Muscle layer of duodenum (tissue), 2 donors: ENCODE results near the gene CLECL1.
"Not testable (repeated sequence)": the region's sequence is repeated elsewhere in the genome, so short reads cannot be mapped to it uniquely, and the experiment has no call there.

ENCODE experiments used
- H3K27ac ChIP-seq: one replicate; pipeline ENCODE4 v1.7.0; 2013; ENCODE audit warnings: mild to moderate bottlenecking, low read length
- H3K27me3 ChIP-seq: one replicate; pipeline ENCODE4 v1.7.0; 2013; ENCODE audit warnings: low read depth, mild to moderate bottlenecking, control low read depth, low read length
- H3K36me3 ChIP-seq, 2 donors: one replicate each; pipeline ENCODE4 v1.7.0; 2013; ENCODE audit warnings: low read length in 2 of 2, control low read depth in 1 of 2, mild to moderate bottlenecking in 1 of 2; ENCODE audit not compliant: insufficient read depth in 2 of 2, control insufficient read depth in 1 of 2
- H3K4me1 ChIP-seq, 2 donors: one replicate each; pipeline ENCODE4 v1.7.0; 2013; ENCODE audit warnings: low read length in 2 of 2, mild to moderate bottlenecking in 2 of 2, control low read depth in 1 of 2, moderate library complexity in 1 of 2; ENCODE audit not compliant: insufficient read depth in 2 of 2, control insufficient read depth in 1 of 2
- H3K4me3 ChIP-seq, 2 donors: one replicate each; pipeline ENCODE4 v1.7.0; 2013; ENCODE audit warnings: low read length in 2 of 2, low read depth in 1 of 2, mild to moderate bottlenecking in 1 of 2
- H3K9me3 ChIP-seq, 2 donors: one replicate each; pipeline ENCODE4 v1.7.0; 2013; ENCODE audit warnings: low read length in 2 of 2, control low read depth in 1 of 2, mild to moderate bottlenecking in 1 of 2; ENCODE audit not compliant: control insufficient read depth in 1 of 2
- donor health status: healthy.

CLECL1 gene

GRCh38 chr12:9717070-9717925, 15.6 kb downstream of the CLECL1 start:
- Histone ChIP-seq H3K36me3 (no peaks in the 10 kb centered on the region), H3K4me3 (no peak overlapping the region), H3K9me3 (no peaks in the 10 kb centered on the region), H3K4me1 (no peaks in the 10 kb centered on the region), H3K27ac (no peak overlapping the region), H3K27me3 (no peaks in the 10 kb centered on the region)

GRCh38 chr12:9713032-9713558, 19.8 kb downstream of the CLECL1 start:
- not testable (repeated sequence) for H3K4me1 ChIP-seq, H3K36me3 ChIP-seq, H3K27me3 ChIP-seq, H3K9me3 ChIP-seq, H3K27ac ChIP-seq, H3K4me3 ChIP-seq

GRCh38 chr12:9711664-9712063, 21.2 kb downstream of the CLECL1 start:
- Histone ChIP-seq H3K27ac (no peak overlapping the region), H3K36me3 (no peaks in the 10 kb centered on the region), H3K4me1 (no peaks in the 10 kb centered on the region), H3K4me3 (no peak overlapping the region), H3K27me3 (no peaks in the 10 kb centered on the region), H3K9me3 (no peaks in the 10 kb centered on the region)

DNA sequence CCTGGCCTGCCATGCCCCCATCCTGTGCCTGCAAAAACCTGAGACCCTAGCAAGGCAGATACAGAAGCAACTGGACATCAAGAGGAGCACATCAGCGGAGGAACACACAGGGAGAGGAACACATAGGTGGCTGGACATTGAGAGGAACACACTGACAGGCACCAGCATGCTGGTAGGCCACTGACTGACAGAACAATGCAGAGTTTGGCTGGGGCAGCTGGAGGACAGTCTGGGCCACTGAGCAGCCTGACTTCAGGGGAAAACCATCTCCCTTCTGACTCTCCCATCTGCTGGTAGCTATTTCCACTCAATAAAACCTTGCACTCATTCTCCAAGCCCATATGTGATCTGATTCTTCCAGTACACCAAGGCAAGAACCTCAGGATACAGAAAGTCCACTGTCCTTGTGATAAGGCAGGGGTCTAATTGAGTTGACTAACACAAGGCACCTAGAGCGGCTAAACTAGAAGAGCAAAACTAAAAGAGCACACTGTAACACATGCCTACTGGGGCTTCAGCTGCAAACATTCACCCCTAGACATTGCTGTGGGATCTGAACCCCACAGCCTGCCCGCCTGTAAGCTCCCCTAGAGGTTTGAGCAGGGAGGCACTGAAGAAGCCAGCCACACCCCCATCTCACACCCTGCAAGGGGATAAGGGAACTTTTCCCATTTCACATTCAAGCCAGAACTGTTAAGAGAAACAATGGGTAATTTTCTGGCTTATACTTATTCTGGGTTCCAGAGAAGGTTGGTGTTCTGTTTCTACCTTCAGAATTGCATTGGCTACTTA, 22.1 kb downstream of the CLECL1 start:
- Histone ChIP-seq H3K27me3 (no peaks in the 10 kb centered on the region), H3K4me1 (no peaks in the 10 kb centered on the region), H3K27ac (no peak overlapping the region), H3K36me3 (no peaks in the 10 kb centered on the region), H3K4me3 (no peak overlapping the region), H3K9me3 (no peaks in the 10 kb centered on the region)

DNA sequence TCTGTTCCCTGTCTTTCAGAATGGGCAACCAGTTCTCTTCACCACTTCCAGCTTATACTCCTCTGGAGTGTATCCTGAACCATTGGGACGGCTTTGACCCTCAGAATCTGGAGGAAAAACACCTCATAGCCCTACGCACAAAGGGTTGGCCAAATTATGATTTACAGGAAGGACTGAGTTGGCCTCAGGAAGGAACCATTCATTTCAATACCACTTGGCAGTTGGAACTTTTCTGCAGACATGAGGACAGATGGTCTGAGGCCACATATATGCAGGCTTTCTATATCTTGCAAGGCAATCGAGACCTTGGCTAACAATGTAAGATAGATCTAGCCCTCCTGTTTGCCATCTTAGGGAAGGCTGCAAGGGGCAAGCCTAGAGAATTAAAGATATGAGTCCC, 24.0 kb downstream of the CLECL1 start:
- Histone ChIP-seq H3K27me3 (no peaks in the 10 kb centered on the region), H3K9me3 (peaks cover 0 to 3% of the 10 kb centered on the region in 2 donors), H3K27ac (no peak overlapping the region), H3K4me1 (no peaks in the 10 kb centered on the region), H3K36me3 (no peaks in the 10 kb centered on the region), H3K4me3 (no peak overlapping the region)

- H3K9me3 ChIP-seq = peaks cover 0 to 3% of the 10 kb centered on the region in 2 donors
- H3K27me3 ChIP-seq = no peaks in the 10 kb centered on the region
- H3K36me3 ChIP-seq = no peaks in the 10 kb centered on the region
- no peaks in the 10 kb centered on the region for H3K4me1 ChIP-seq
- H3K4me3 ChIP-seq = no peak overlapping the region
- no peak overlapping the region for H3K27ac ChIP-seq
These were observed 24.8 kb downstream of the CLECL1 start for GRCh38 chr12:9707864-9708808.

DNA sequence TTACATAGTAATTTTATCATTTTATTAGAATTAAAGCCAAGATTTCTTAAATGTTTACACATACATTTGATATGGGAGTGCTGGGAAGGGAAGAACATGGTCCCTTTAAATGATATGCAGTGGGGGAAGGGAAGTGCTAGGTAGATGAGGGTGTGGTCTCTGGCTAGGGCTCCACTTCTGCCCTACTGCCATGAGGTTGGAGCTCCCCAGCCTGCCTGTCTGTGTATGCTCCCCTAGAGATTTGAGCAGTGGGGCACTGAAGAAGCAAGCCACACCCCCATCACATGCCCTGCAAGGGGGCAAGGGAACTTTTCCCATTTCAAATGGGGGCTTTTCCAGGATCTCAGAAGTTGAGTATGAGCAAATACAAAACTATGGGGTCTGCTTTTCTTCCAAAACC, 25.5 kb downstream of the CLECL1 start:
- peaks cover 0 to 3% of the 10 kb centered on the region in 2 donors for H3K9me3 ChIP-seq
- no peaks in the 10 kb centered on the region for H3K36me3 ChIP-seq
- H3K4me1 ChIP-seq = no peaks in the 10 kb centered on the region
- H3K27me3 ChIP-seq = no peaks in the 10 kb centered on the region
- no peak overlapping the region for H3K27ac ChIP-seq
- no peak overlapping the region for H3K4me3 ChIP-seq

DNA sequence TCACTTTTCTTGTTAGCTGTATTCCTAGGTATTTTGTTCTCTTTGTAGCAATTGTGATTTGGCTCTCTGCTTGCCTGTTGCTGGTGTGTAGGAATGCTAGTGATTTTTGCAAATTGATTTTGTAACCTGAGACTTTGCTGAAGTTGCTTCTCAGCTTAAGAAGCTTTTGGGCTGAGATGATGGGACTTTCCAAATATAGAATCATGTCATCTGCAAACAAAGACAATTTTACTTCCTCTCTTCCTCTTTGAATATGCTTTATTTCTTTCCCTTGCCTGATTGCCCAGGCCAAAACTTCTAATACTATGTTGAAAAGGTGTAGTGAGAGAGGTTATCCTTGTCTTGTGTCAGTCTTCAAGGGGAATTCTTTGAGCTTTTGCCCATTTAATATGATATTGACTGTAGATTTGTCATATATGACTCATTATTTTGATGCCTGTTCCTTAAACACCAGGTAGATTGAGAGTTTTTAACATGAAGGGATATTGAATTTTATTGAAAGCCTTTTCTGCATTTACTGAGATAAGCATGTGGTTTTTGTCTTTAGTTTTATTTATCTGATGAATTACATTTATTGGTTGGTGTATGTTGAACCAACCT, 26.7 kb downstream of the CLECL1 start:
- H3K4me1 ChIP-seq = no peaks in the 10 kb centered on the region
- peaks cover 0 to 3% of the 10 kb centered on the region in 2 donors for H3K9me3 ChIP-seq
- no peak overlapping the region for H3K27ac ChIP-seq
- H3K36me3 ChIP-seq = no peaks in the 10 kb centered on the region
- no peaks in the 10 kb centered on the region for H3K27me3 ChIP-seq
- no peak overlapping the region for H3K4me3 ChIP-seq

- H3K27ac ChIP-seq, H3K4me1 ChIP-seq, H3K36me3 ChIP-seq, H3K27me3 ChIP-seq, H3K9me3 ChIP-seq, H3K4me3 ChIP-seq: not testable (repeated sequence)
These were observed 28.3 kb downstream of the CLECL1 start for GRCh38 chr12:9704561-9704960.

DNA sequence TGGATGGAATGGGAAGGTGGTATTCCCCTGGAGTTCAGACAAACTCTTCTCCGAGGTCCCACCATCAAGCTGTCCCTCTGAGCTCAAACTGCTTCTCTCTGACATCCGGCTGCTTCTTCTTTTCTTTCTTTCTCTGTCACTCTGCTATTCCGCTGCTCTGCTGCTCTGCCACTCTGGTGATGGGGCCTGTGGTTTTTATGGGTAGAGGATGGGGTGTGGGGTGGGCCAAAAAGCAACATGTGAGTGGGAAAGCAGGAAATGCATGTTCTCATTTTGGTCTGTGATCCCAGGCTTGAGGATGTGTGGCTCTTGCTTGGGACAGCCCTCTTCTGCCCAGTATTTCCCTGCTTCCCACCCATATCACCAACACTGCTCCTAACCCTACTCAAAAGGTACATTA, 30.6 kb downstream of the CLECL1 start:
- H3K27ac ChIP-seq = no peak overlapping the region
- no peaks in the 10 kb centered on the region for H3K4me1 ChIP-seq
- no peaks in the 10 kb centered on the region for H3K27me3 ChIP-seq
- H3K4me3 ChIP-seq = no peak overlapping the region
- H3K36me3 ChIP-seq = no peaks in the 10 kb centered on the region
- H3K9me3 ChIP-seq = peaks cover 3% of the 10 kb centered on the region in 2 donors
